HepG2 (cell line): ENCODE data around the gene KRT82. TPM values are rescaled to one million over a fixed set of nuclear protein-coding genes. Genes with fewer than 3 reads are reported as not detected.

Experiments used
- ATAC-seq: fragments of 200-7000 bp; cut with Tn5 transposase; 3 replicates; pipeline ENCODE4 v1.9.1; 2020; ENCODE audit warnings: mild to moderate bottlenecking, moderate library complexity
- BruUV-seq: library from RNA; stranded (reverse); fragments of 400-500 nt; replicated peaks from 2 replicates; lab custom pipeline; 2021; lab: Mats Ljungman, UMichigan
- CTCF ChIA-PET: fragments of 300-600 bp; formaldehyde crosslinking; extraction: SDS; loops from one replicate; lab custom pipeline; 2021; ENCODE audit warnings: low total read pairs, inconsistent platforms, low intra/inter-chr PET ratio; lab: Yijun Ruan, JAX
- POLR2A ChIA-PET: fragments of 350-600 bp; sonication (Branson Sonifier 250); formaldehyde crosslinking; loops from one replicate; lab custom pipeline; 2020; ENCODE audit warnings: antibody characterized with exemption, inconsistent platforms; lab: Yijun Ruan, JAX
- DNase-seq: peaks from one replicate; pipeline ENCODE4 v3.0.0-alpha.2; 2015; ENCODE audit warnings: low spot score
- FAIRE-seq: peaks from 3 replicates; lab custom pipeline; 2011; peaks lifted over from hg19 to GRCh38; lab: Jason Lieb, UNC
- H2AFZ ChIP-seq: one replicate; pipeline ENCODE4 v1.6.1; 2011; ENCODE audit warnings: low read length, inconsistent platforms
- H3K27ac ChIP-seq: fragments of 300-600 bp; 3 replicates; pipeline ENCODE4 v1.8.0; 2011; ENCODE audit warnings: mixed run types, mild to moderate bottlenecking, mixed read lengths, low read length, inconsistent platforms; ENCODE audit not compliant: insufficient read depth; ENCODE audit errors: extremely low read length
- H3K27me3 ChIP-seq, 2 experiments: fragments of 200-600 bp in 1 of 2; 2 replicates in 1 of 2; 3 replicates in 1 of 2; pipeline versions ENCODE4 v1.6.0 to v1.8.0; 2011; ENCODE audit warnings: low read length in 2 of 2, mild to moderate bottlenecking in 2 of 2, moderate library complexity in 2 of 2, inconsistent platforms in 1 of 2; ENCODE audit not compliant: insufficient read depth in 2 of 2, control insufficient read depth in 1 of 2
- H3K36me3 ChIP-seq, 2 experiments: fragments of 200-600 bp in 1 of 2; replicated peaks in 1 of 2; 2 replicates in 1 of 2; 3 replicates in 1 of 2; pipeline versions ENCODE4 v1.5.1 to v1.8.0; 2011; ENCODE audit warnings: low read length in 2 of 2, inconsistent platforms in 1 of 2; ENCODE audit not compliant: insufficient read depth in 2 of 2, control insufficient read depth in 1 of 2
- H3K4me1 ChIP-seq: 2 replicates; pipeline ENCODE4 v1.5.1; 2012; ENCODE audit warnings: low read length, inconsistent platforms; ENCODE audit not compliant: insufficient read depth
- H3K4me2 ChIP-seq: 2 replicates; pipeline ENCODE4 v1.6.0; 2011; ENCODE audit warnings: low read depth, low read length, inconsistent platforms
- H3K4me3 ChIP-seq, 3 experiments: fragments of 200-600 bp in 1 of 3; sonication (generic), shearing (Covaris generic) in 1 of 3; replicated peaks in 1 of 3; 2 replicates each; pipeline ENCODE4 v1.5.1; 2011 to 2016; ENCODE audit warnings: low read length in 3 of 3, inconsistent platforms in 2 of 3, low read depth in 2 of 3, mild to moderate bottlenecking in 2 of 3, control low read depth in 1 of 3, mixed read lengths in 1 of 3; ENCODE audit not compliant: insufficient read depth in 1 of 3
- H3K79me2 ChIP-seq: one replicate; pipeline ENCODE4 v1.6.1; 2011; ENCODE audit warnings: low read length, inconsistent platforms; ENCODE audit not compliant: insufficient read depth
- H3K9ac ChIP-seq: 2 replicates; pipeline ENCODE4 v1.6.0; 2011; ENCODE audit warnings: mild to moderate bottlenecking, low read depth, low read length, inconsistent platforms; ENCODE audit not compliant: insufficient read depth
- H3K9me3 ChIP-seq: 2 replicates; pipeline ENCODE4 v1.5.1; 2012; ENCODE audit warnings: mild to moderate bottlenecking, low read length
- H4K20me1 ChIP-seq: 2 replicates; pipeline ENCODE4 v1.6.0; 2011; ENCODE audit warnings: inconsistent platforms, mild to moderate bottlenecking, low read length, moderate library complexity; ENCODE audit not compliant: insufficient read depth
- ARID2 ChIP-seq: sonication (generic); formaldehyde crosslinking; IDR thresholded peaks from 2 replicates; pipeline ENCODE4 v1.8.1; 2022; ENCODE audit warnings: mild to moderate bottlenecking, missing genetic modification reagents, borderline replicate concordance
- HIVEP1 ChIP-seq: sonication (generic); formaldehyde crosslinking; IDR thresholded peaks from 2 replicates; pipeline ENCODE4 v1.4.0; 2020; ENCODE audit warnings: mild to moderate bottlenecking, missing genetic modification reagents
- KDM3A ChIP-seq: IDR thresholded peaks from 2 replicates; pipeline ENCODE4 v1.6.1; 2018; ENCODE audit warnings: low read depth, missing compliant biosample characterization
- RARA ChIP-seq: IDR thresholded peaks from 2 replicates; pipeline ENCODE4 v1.6.1; 2016; ENCODE audit warnings: missing genetic modification reagents, missing compliant biosample characterization
- RBM22 ChIP-seq: fragments of 200-400 bp; formaldehyde crosslinking; optimal IDR thresholded peaks from 2 replicates; pipeline ENCODE3; 2017; ENCODE audit warnings: mild to moderate bottlenecking, low read length, moderate library complexity
- REPIN1 ChIP-seq: sonication (generic); formaldehyde crosslinking; IDR thresholded peaks from 2 replicates; pipeline ENCODE4 v1.8.0; 2022; ENCODE audit warnings: missing genetic modification reagents, low read depth, mild to moderate bottlenecking, borderline replicate concordance
- SP2 ChIP-seq: sonication (generic); formaldehyde crosslinking; IDR thresholded peaks from 2 replicates; pipeline ENCODE4 v1.5.1; 2020; ENCODE audit warnings: mild to moderate bottlenecking, missing genetic modification reagents
- THYN1 ChIP-seq: sonication (generic); formaldehyde crosslinking; IDR thresholded peaks from 2 replicates; pipeline ENCODE4 v1.8.1; 2023; ENCODE audit warnings: low read depth, mild to moderate bottlenecking, moderate library complexity, missing genetic modification reagents, borderline replicate concordance
- ZC3H13 ChIP-seq: sonication (generic); formaldehyde crosslinking; IDR thresholded peaks from 2 replicates; pipeline ENCODE4 v1.8.1; 2023; ENCODE audit warnings: mild to moderate bottlenecking, missing genetic modification reagents, moderate library complexity
- ZNF225 ChIP-seq: sonication (generic); formaldehyde crosslinking; IDR thresholded peaks from 2 replicates; pipeline ENCODE4 v1.4.0; 2020; ENCODE audit warnings: mild to moderate bottlenecking, missing genetic modification reagents
- ZNF33B ChIP-seq: sonication (generic); formaldehyde crosslinking; IDR thresholded peaks from 2 replicates; pipeline ENCODE4 v1.5.1; 2020; ENCODE audit warnings: mild to moderate bottlenecking, missing genetic modification reagents
- ZNF441 ChIP-seq: sonication (generic); formaldehyde crosslinking; IDR thresholded peaks from 2 replicates; pipeline ENCODE4 v1.7.0; 2021; ENCODE audit warnings: missing genetic modification reagents, borderline replicate concordance
- ZNF629 ChIP-seq: sonication (generic); formaldehyde crosslinking; conservative IDR thresholded peaks from 2 replicates; pipeline ENCODE4 v1.5.0; 2020; ENCODE audit warnings: missing genetic modification reagents
- ZNF780A ChIP-seq: sonication (generic); formaldehyde crosslinking; IDR thresholded peaks from 2 replicates; pipeline ENCODE4 v1.8.0; 2022; ENCODE audit warnings: mild to moderate bottlenecking, missing genetic modification reagents, moderate library complexity
- ZNF878 ChIP-seq: sonication (generic); formaldehyde crosslinking; IDR thresholded peaks from 2 replicates; pipeline ENCODE4 v1.8.1; 2023; ENCODE audit warnings: mild to moderate bottlenecking, missing genetic modification reagents, moderate library complexity
- WGBS: methylation state at CpG from one replicate; pipeline ENCODE4 v1.1.6; 2017; ENCODE audit warnings: low lambda C conversion rate; 5-methylcytosine and 5-hydroxymethylcytosine counted together
- in situ Hi-C: cut with HindIII; loops from 2 replicates; pipeline ENCODE4 v1.10.0; 2017; ENCODE audit warnings: low pct_unique_long_range_greater_than_20kb; ENCODE audit not compliant: extremely low pct_ligation_motif_present
- intact Hi-C: fragments of 100-400 bp; cut with micrococcal nuclease; formaldehyde crosslinking; loops from one replicate; pipeline ENCODE4 v1.10.0; 2022; ENCODE audit not compliant: unreplicated experiment
- polyA plus RNA-seq, 8 experiments: library from polyadenylated mRNA; depleted of rRNA in 3 of 8; stranded (reverse) in 7 of 8; unstranded in 1 of 8; fragments of >200 nt; fragmentation: Illumina TruSeq in 4 of 8; extraction: Trizol in 4 of 8; gene quantifications; 2 replicates each; pipeline versions ENCODE4 v1.2.1 to v1.2.3, GENCODE V29; 2011 to 2016; ENCODE audit warnings: low read depth in 4 of 8, missing spikeins in 1 of 8, mixed read lengths in 1 of 8; ENCODE audit not compliant: insufficient read depth in 1 of 8
- total RNA-seq, 5 experiments: library from RNA; depleted of rRNA; stranded (reverse); fragments of >200 nt; fragmentation: Illumina TruSeq; extraction: Trizol; gene quantifications; 2 replicates each; pipeline ENCODE4 v1.2.3, GENCODE V29; 2016; ENCODE audit warnings: low read depth in 1 of 5
- TF ChIP-seq, protein P1 (sequence below): IDR thresholded peaks from 2 replicates; pipeline ENCODE4 v1.6.1; 2016; ENCODE audit warnings: missing biosample characterization, missing genetic modification reagents, low read depth
- TF ChIP-seq, protein P2 (sequence below): sonication (generic); formaldehyde crosslinking; IDR thresholded peaks from 2 replicates; pipeline ENCODE4 v1.4.0; 2020; ENCODE audit warnings: mild to moderate bottlenecking, low read depth, missing genetic modification reagents

KRT82 gene
- total and polyA plus RNA-seq, 2 of the 13 experiments (the other 11 are each of a cell fraction or from before 2014, with no cell fraction given), result not detected

DNA sequence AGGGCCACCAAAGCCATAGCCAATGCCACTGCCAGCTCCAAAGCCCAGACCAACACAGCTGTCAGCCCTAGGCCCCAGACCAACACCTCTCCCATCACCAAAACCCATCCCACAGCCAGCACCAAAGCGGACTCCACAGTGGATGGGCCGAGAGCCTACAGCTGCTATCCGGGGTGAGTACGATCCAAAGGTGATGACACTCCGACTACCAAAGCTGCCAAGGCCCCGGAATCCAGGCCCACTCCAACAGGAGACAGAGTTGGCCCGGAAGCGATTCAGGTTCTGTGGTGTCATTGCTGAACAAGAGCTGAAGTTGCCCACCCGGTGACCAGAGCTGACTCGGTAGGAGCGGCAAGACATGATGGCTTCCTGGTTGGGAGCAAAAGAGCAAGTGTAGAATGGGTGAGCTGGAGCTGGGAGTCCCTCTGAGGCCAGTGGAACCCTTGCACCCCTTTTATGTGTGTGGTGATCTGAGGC is 20.9 kb downstream of the KRT82 start, which contains the start of gene KRT84:
Gene KRT84, minus strand, starts transcription at position 427 of the 477 bp plus-strand sequence. Its CDS starts 67 bp downstream, at position 360.
- intact Hi-C loops (no loop called here), in situ Hi-C loops (loop anchor here (5.0 to 25.0 kb wide), 2 partner anchors 492 to 602 kb away; no protein-coding TSS in a partner anchor)
- ChIA-PET POLR2A (no interaction called here), CTCF (no interaction called here)
- peaks cover 0 to 13% of the 10 kb centered on the region in 2 experiments; a peak in 3 of 5 replicates for H3K27me3 ChIP-seq
- no peak for ATAC-seq
- no peak within 1 kb of the TSS for H3K4me2 ChIP-seq
- no peaks in the 10 kb centered on the region for H3K4me1 ChIP-seq
- BruUV-seq, result no TSS peak
- DNase-seq, result no peak
- no peaks in the 10 kb centered on the region for H3K79me2 ChIP-seq
- TF ChIP-seq REPIN1 (CRISPR knock-in tag) (no peak), ZC3H13 (no peak), KDM3A (CRISPR knock-in tag) (no peak), ZNF629 (CRISPR knock-in tag) (no peak), ZNF33B (no peak)
- TF ChIP-seq, protein P1, sequence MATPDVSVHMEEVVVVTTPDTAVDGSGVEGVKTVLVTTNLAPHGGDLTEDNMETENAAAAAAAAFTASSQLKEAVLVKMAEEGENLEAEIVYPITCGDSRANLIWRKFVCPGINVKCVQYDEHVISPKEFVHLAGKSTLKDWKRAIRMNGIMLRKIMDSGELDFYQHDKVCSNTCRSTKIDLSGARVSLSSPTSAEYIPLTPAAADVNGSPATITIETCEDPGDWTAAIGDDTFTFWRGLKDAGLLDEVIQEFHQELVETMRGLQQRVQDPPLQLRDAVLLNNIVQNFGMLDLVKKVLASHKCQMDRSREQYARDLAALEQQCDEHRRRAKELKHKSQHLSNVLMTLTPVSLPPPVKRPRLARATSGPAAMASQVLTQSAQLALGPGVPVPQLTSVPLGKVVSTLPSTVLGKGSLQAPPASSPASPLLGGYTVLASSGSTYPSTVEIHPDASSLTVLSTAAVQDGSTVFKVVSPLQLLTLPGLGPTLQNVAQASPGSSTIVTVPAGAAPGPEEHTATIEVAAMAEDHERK (CRISPR knock-in tag), result no peak
- no peak within 1 kb of the TSS for H3K9ac ChIP-seq
- no peak within 1 kb of the TSS for H3K4me3 ChIP-seq
- no peaks in the 10 kb centered on the region for H3K36me3 ChIP-seq
- H3K27ac ChIP-seq, result no peak within 1 kb of the TSS
- no peak for FAIRE-seq
- 13% methylated on average over 3 of the region's 11 CpGs for WGBS
- no peak within 1 kb of the TSS for H2AFZ ChIP-seq
- no peaks in the 10 kb centered on the region for H3K9me3 ChIP-seq
- no peaks in the 10 kb centered on the region for H4K20me1 ChIP-seq

DNA sequence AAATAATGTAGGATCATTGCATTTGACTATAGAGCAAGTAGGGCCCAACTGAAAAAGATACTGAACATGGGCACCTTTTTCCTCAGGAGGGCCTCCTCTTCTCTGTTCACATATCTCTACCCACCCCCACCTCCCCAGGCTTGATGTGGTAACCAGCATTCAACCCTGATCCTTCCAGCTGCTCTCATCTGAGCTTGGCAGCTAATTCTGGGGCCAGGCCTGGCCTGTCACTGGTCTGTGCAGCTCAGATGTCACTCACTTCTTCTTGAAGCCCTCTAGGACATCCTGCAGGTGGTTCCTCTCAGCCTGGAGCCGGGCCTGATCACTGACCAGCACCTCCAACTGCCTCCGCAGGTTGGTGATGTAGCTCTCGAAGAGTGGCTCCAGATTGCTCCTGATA is 22.8 kb downstream of the KRT82 start:
- CTCF ChIA-PET, result no interaction called here
- 0% methylated on average over 1 of the region's 3 CpGs for WGBS
- TF ChIP-seq ZNF629 (CRISPR knock-in tag) (no peak), ZNF225 (no peak), RBM22 (no peak), SP2 (no peak), RARA (CRISPR knock-in tag) (no peak), THYN1 (no peak), ZNF878 (CRISPR knock-in tag) (no peak), ARID2 (CRISPR knock-in tag) (no peak), HIVEP1 (CRISPR knock-in tag) (no peak), ZNF441 (CRISPR knock-in tag) (no peak), ZNF780A (CRISPR knock-in tag) (no peak)
- TF ChIP-seq, protein P2, sequence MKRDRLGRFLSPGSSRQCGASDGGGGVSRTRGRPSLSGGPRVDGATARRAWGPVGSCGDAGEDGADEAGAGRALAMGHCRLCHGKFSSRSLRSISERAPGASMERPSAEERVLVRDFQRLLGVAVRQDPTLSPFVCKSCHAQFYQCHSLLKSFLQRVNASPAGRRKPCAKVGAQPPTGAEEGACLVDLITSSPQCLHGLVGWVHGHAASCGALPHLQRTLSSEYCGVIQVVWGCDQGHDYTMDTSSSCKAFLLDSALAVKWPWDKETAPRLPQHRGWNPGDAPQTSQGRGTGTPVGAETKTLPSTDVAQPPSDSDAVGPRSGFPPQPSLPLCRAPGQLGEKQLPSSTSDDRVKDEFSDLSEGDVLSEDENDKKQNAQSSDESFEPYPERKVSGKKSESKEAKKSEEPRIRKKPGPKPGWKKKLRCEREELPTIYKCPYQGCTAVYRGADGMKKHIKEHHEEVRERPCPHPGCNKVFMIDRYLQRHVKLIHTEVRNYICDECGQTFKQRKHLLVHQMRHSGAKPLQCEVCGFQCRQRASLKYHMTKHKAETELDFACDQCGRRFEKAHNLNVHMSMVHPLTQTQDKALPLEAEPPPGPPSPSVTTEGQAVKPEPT (CRISPR knock-in tag), result no peak

More for the DNA sequence above, 22.8 kb downstream of the KRT82 start:
- Histone ChIP-seq H3K36me3 (no peaks in the 10 kb centered on the region), H3K9me3 (no peaks in the 10 kb centered on the region), H3K27me3 (peaks cover 2 to 17% of the 10 kb centered on the region in 2 experiments; a peak in 3 of 5 replicates), H3K27ac (no peak overlapping the region), H3K79me2 (no peaks in the 10 kb centered on the region), H3K4me2 (no peak overlapping the region), H3K4me3 (no peak overlapping the region), H2AFZ (no peak overlapping the region), H4K20me1 (no peaks in the 10 kb centered on the region), H3K9ac (no peak overlapping the region), H3K4me1 (no peaks in the 10 kb centered on the region)
- intact Hi-C loops (no loop called here), in situ Hi-C loops (loop anchor here (25.0 kb wide), 1 partner anchor 604 kb away; no protein-coding TSS in a partner anchor)
- no peak for ATAC-seq
- no peak for FAIRE-seq
- BruUV-seq, result no TSS peak
- POLR2A ChIA-PET, result no interaction called here
- DNase-seq, result no peak
